Measurements from ENCODE around the gene MCEE.
"Not testable (repeated sequence)": the region's sequence is repeated elsewhere in the genome, so short reads cannot be mapped to it uniquely, and the experiment has no call there.

MCEE gene

GRCh38 chr2:71130152-71130904 lies at the start of gene MCEE, which contains the start of gene MPHOSPH10:
TSS of gene MCEE (minus strand) at chr2:71130229. CDS start at chr2:71130219, 10 bp downstream.
TSS of gene MPHOSPH10 (plus strand) at chr2:71130634. CDS start at chr2:71130666, 32 bp downstream.
- DNase-seq, result peak; percentile 93

GRCh38 chr2:71178836-71179235 lies 48.8 kb upstream of the MCEE start:
- DNase-seq, result not testable (repeated sequence)

GRCh38 chr2:71174207-71174606 lies 44.2 kb upstream of the MCEE start:
- no peak for DNase-seq

- no peak for DNase-seq
Measured at GRCh38 chr2:71173096-71173495, 43.1 kb upstream of the MCEE start.

DNA sequence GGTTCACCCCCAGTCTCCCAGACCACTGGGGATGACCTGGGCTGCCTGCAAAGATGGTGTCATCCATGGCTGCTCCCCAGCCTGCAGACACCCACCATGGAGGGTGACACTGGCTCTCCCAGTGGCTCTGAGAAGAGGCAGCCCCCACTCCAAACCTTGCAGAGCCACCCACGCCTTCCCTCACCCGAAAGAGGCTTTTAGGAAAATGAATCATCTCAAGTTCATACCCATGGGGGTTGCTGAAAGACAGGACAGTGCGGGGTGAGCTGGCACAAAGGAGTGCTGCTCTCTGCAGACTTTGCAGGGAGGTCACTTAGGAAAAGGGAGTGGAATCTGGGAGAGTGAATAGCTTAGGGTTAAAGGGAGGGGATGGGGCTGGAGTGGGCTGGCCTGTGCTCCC lies 36.8 kb upstream of the MCEE start:
- DNase-seq, result no peak

DNA sequence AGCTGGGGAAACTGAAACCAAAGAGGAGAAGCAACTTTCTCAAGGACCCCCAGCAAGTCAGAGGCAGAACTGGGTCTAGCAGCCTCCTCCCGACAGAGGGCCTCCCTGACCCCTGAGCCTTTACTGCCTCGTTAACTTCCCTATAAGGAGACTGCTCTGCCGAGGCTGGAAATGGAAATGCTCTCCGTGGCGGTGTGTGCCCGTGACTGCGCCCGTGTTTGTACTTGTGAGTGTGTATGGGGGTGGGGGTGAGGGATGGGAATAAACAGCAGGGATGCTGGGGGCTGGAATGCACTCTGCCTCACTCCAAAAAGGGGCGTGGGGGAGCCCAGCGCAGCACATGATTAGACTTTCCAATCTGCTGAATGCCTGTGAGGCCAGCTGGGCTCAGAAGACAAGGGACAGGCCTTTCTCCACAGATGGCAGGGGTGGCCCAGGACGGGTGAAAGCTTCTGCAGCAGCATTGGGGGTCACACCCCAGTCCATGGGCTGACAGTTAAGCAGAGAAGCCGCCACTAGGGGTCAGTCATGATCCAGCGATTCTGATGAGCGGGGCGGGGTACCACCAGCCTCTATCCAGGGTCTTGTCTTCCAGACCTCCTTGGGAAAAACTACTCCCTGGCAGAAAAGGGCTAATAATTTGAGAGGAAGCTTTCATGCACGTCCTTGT lies 27.2 kb upstream of the MCEE start:
- DNase-seq, result peak; percentile 75

DNA sequence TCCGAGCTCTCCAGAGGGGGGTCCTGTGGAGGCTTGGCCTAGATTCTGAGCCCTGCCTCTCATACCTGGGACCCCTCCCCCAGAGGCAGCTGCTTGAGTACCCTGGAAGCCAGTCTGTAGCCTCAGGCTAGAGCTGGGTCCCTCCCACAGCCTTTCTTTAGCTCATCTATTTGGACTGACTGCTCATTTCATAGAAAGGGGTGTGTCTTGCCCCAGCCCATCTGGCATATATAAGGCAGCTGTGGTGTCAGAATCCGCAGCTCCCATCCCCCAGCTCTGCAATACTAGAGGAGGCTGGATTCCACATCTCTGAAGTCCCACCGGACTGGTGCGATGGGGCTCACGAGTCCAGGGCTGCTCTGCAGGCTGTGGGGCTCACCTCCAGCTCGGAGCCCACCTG lies 26.5 kb upstream of the MCEE start:
- no peak for DNase-seq

DNA sequence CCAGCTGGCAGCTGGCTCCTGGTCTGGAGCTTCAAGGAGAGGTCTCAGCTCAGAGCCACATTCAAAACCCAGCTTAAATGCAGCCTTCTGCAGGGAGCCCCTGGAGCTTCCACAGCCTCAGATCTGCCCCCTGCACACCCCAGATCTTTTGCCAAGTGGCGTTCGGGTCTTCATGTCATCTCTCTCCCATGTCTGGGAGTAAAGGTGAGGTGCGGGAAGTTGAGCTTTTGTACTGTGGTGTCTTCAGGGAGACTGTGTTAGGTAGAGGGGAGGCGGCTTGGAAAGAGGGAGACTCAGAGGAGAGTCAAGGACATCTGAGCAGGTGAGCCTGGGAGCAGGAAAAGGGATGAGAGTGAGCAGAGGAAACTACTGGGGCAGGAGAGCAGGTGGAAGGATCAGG lies 25.8 kb upstream of the MCEE start:
- DNase-seq, result no peak

DNA sequence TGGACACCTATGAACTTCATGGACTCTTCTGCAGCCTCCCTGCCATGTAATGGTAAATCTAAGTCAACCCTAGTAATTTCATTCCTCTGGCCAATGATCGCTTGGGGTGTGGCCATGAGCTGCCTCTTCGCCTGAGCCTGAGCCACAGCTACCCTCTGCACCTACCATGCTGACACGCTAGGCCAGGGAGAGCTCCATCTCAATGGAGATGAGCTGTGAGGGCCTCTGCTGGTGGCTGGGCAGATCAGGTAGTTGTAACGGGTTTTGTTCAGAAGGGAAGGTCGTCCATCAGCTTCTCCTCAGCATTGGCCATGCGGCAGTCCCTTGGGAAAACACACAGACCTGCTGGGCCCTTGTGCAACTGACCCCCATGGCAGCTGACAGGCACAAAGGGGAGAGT lies 24.8 kb upstream of the MCEE start:
- DNase-seq, result peak; percentile 17

DNA sequence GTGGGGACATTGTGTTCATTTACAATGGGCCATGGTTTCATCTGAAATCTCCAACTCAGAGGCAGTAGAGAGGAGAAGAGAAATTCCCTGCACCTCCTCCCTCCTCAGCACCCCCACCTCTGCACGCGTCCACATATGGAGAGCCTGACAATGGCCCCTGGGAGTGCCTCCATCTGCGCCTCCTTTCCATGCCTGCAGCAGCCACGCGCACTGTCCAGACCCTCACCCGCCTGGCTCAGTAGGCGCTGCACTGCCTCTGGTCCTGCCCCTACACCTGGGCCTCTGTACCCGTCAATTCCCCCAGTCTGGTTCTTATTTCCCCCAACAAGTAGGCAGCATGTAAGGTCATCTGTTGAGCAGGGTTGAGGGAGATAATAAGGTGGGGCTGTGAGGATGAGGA lies 24.2 kb upstream of the MCEE start:
- no peak for DNase-seq

- no peak for DNase-seq
Measured at GRCh38 chr2:71153585-71154224, 23.7 kb upstream of the MCEE start.

DNA sequence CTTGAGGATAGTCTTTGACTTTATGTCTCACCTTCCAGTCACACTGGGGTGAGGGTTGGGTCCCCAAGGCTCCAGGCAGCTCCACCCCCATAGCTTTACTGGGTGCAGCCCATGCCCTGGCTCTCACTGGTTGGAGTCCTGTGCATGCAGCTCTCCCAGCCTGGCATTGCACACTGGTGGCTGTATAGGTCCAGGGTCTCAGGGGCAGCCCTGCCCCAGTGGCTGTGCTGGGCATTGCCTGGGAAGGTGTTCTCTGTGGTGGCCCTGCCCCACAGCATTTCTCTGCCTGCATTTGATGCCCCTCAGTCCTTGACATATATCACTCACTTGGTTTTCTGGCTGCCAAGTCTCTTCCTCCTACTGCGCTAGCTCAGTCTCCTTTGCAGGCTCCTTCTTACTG lies 21.6 kb upstream of the MCEE start:
- DNase-seq, result no peak

DNA sequence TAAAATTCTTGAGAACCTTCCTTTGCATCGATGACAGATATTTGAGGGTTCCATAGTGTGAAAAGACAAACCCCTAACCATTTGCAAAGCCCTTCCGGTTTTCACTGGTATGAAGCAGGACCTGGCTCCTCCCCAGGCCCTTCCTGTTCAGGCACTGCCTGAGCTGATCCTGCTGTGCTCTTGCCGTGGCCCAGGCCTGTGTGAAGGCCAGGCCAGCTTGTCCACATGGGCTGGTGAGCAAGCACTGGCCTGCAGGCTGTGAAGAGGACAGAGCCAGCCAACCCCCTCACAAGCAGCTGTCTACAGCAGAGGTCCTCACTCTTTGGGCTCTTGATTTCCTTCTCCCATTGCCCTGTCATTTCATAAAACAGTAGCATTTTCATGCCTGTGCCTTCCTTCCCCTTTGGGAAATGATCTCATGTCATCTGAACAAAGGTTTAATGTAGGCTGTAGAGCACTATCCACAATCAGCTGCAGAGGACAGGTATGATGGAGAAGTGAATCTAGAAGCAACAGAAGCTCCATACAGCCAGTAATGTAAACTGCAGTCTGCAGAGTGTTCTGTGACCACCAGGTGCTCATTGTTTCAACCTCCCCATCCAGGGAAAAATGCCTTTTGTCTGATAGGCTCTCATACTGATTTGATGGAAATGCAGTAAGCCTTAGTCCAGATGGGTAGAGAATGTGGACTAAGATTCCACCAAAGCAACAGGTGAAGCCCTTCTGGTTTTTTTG lies 20.2 kb upstream of the MCEE start:
- no peak for DNase-seq

DNA sequence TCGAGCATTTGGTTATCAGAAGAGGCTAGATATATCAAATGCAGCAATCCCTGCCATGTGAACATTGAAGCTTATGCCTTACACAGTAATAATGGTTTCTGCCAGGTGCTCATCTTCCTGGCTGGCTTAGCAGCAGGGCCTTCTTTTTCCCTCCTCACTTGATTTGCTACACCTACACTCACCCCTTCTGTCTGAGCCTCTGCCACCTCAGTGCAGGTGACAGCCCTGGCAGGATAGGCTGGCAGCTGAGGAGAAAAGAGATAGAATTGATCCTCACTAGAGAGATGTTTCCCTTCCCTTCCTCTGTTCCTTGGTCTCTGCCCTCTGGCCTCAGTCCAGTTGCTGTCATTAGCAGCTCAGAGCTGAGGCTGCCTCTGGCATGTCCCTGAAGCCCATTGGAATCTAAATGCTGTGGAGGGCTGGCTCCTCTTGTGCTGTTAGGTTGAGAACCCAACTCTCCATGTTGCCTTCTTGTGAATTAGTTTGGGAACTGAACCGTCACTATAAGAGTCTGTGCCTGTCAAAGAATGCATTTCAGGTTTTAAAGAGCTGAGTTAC lies 18.6 kb upstream of the MCEE start:
- DNase-seq, result no peak

- no peak for DNase-seq
Measured at GRCh38 chr2:71143782-71144181, 13.8 kb upstream of the MCEE start.

- no peak for DNase-seq
Measured at GRCh38 chr2:71136174-71136573, 6.1 kb upstream of the MCEE start.

DNA sequence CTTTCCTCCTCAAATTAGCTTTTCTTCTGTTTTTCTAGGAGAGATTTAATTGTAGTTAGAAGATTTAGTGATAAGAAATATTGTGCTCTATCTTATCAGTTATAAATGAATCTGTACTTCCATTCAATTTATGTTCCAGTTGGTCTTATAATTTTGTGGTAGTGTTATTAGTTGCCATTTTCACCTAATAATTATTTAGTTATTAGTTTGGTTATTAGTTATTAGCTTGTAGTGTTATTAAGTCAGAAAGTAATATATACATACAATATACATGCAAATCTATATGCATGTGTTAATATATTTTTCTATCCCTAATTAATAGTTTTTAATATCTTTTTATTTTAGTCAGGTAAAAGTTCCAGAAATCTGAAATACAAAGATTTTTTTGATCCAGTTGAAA lies 3.6 kb upstream of the MCEE start:
- DNase-seq, result no peak

DNA sequence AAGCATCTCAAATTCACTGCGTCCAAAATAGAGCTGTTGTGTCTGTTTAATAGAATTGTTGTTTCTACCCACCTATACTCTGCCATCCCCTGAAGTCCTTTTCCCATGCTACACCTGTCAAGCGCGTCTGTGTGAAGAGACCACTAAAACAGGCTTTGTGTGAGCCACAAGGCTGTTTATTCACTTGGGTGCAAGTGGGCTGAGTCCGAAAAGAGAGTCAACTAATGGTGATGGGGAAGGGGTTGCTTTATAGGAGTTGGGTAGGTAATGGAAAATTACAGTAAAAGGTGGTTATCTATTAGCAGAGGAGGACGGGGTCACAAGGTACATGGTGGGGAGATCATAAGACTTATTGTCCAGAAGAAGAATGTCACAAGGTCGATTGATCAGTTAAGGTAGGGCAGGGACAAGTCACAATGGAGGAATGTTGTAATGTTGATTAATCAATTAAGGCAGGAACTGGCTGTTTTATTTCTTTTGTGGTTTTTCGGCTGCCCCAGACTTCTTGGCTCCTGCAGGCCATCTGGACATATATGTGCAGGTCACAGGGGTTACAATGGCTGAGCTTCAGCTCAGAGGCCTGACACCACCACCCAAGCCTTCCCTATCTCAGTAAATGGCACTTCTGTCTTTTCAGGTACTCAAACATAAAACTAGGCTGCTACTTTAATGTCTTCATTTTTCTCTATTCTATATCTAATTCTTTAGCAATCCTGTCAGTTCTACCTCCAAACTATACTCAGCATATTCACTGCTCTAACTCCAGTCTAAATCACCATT lies 1.5 kb upstream of the MCEE start:
- DNase-seq, result not testable (repeated sequence)

- DNase-seq, result no peak
Measured at GRCh38 chr2:71130905-71131244, 846 bp upstream of the MCEE start.

DNA sequence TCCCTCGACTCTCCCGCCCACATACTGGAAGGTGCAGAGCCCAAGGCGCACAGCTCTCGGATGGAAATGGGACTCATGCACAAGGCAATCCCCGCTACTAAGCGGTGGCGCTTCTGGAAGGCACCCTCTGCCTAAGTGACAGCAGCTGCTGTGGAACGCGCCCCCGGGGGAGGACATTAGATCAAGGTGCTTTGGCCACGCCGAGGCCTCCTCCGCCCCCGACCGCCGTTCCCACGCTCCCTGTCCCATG lies 202 bp downstream of the MCEE start:
- no peak for DNase-seq

DNA sequence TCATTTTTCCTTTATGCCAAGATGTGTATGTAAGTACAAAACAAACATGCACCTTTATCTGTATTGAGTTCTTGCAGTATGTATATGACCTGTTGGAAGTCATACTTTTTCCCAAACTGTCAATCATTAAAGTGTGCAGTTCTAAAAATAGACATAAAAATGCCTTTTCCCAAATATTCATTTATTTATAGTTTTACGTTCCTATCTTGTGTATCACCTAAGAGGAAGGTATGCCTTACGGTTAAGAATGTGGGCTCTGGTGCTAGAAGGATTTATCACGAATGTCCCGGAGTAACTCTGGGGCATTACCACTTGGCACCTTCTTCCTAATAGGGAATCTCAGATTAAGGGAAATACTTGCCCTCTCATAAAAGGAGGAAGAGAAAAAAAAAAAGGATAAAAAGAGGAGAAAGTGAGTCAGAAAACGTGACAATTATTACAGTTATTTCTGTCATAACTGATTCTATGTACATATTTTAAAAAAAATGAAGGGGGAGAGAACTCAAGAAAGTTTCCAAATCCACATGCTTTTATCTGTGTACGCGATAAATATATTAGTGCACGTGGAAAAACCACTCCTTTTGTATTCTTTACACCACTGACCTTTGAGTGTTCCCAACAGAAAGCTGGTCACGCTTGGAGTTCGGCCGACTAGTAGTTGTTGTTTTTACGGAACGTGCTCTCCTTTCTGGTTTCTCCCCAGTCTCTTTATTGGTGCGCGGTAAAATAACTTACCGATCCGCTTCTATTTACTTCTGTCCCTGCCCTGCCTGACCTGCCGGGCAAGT lies 721 bp downstream of the MCEE start:
- no peak for DNase-seq

GRCh38 chr2:71126957-71127356 lies 3.1 kb downstream of the MCEE start:
- DNase-seq, result no peak
